ENCODE measurements around the gene SCYGR7.

The SCYGR7 gene

GRCh38 chr2:227759411-227760118 is 31.4 kb downstream of the SCYGR7 start:
- DNase-seq (ENCODE audit: low read depth) = no peak

- no peak for DNase-seq (ENCODE audit: low read depth)
Measured at GRCh38 chr2:227761740-227762476, 33.8 kb downstream of the SCYGR7 start.

GRCh38 chr2:227765788-227766372 is 37.7 kb downstream of the SCYGR7 start:
- no peak for DNase-seq (ENCODE audit: low read depth)

- peak; percentile 49 for DNase-seq (ENCODE audit: low read depth)
Measured at GRCh38 chr2:227766373-227766883, 38.3 kb downstream of the SCYGR7 start.

GRCh38 chr2:227767830-227768229 is 39.7 kb downstream of the SCYGR7 start:
- no peak for DNase-seq (ENCODE audit: low read depth)

GRCh38 chr2:227772197-227772661 is 44.1 kb downstream of the SCYGR7 start:
- DNase-seq (ENCODE audit: low read depth) = no peak

GRCh38 chr2:227772932-227773331 is 44.8 kb downstream of the SCYGR7 start:
- DNase-seq (ENCODE audit: low read depth) = no peak

GRCh38 chr2:227774011-227774624 is 46.0 kb downstream of the SCYGR7 start:
- no peak for DNase-seq (ENCODE audit: low read depth)

GRCh38 chr2:227774895-227775842 is 47.0 kb downstream of the SCYGR7 start:
- no peak for DNase-seq (ENCODE audit: low read depth)

Data from HS-5 (cell line).